ENCODE data around the gene ADAMTS17. TPM values are rescaled to one million over a fixed set of nuclear protein-coding genes. Genes with fewer than 3 reads are reported as not detected.

Gene ADAMTS17
- total and polyA plus RNA-seq, 7 donors = 4.4 to 93.0 (median 7.2) TPM

DNA sequence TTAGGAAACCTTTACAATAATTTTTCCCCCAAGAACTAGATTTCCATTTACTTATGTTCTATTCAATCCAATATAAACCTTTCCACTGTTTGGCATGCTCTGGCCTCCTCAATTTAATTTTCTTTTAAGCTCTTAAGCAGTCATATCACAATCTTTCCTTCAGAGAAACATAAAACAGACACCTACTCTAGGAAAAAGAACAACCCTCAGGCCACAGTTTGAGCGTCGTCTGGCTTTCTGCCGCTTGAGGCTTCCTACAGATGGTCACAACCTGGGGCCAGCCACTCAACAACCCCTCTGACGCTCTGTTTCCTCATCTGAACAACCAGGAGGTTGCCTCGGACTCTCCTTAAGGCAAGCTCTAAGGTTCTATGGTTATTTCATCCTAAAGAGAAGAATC is 143.3 kb downstream of the ADAMTS17 start:
- Histone ChIP-seq H3K36me3 (ENCODE audit: insufficient read depth in 1 of 2, low read depth in 1 of 2) (peaks cover 0 to 4% of the 10 kb centered on the region in 2 donors), H3K27ac (no peak overlapping the region), H3K9me3 (no peaks in the 10 kb centered on the region), H3K27me3 (ENCODE audit: insufficient read depth in 3 of 3, low read length in 2 of 3) (no peaks in the 10 kb centered on the region), H3K4me1 (no peaks in the 10 kb centered on the region), H3K4me3 (no peak overlapping the region)
- TF ChIP-seq, protein P1, sequence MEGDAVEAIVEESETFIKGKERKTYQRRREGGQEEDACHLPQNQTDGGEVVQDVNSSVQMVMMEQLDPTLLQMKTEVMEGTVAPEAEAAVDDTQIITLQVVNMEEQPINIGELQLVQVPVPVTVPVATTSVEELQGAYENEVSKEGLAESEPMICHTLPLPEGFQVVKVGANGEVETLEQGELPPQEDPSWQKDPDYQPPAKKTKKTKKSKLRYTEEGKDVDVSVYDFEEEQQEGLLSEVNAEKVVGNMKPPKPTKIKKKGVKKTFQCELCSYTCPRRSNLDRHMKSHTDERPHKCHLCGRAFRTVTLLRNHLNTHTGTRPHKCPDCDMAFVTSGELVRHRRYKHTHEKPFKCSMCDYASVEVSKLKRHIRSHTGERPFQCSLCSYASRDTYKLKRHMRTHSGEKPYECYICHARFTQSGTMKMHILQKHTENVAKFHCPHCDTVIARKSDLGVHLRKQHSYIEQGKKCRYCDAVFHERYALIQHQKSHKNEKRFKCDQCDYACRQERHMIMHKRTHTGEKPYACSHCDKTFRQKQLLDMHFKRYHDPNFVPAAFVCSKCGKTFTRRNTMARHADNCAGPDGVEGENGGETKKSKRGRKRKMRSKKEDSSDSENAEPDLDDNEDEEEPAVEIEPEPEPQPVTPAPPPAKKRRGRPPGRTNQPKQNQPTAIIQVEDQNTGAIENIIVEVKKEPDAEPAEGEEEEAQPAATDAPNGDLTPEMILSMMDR (IDR thresholded peaks at IDR 0.05) = no peak
- intact Hi-C loops (cut with DNase I) = no loop called here
- WGBS, 3 donors = 91 to 92% (median 91%) methylated on average over 5 of the region's 5 CpGs
- peak in 1 of 2 donors; percentile 29 for DNase-seq
- no peak for ATAC-seq

DNA sequence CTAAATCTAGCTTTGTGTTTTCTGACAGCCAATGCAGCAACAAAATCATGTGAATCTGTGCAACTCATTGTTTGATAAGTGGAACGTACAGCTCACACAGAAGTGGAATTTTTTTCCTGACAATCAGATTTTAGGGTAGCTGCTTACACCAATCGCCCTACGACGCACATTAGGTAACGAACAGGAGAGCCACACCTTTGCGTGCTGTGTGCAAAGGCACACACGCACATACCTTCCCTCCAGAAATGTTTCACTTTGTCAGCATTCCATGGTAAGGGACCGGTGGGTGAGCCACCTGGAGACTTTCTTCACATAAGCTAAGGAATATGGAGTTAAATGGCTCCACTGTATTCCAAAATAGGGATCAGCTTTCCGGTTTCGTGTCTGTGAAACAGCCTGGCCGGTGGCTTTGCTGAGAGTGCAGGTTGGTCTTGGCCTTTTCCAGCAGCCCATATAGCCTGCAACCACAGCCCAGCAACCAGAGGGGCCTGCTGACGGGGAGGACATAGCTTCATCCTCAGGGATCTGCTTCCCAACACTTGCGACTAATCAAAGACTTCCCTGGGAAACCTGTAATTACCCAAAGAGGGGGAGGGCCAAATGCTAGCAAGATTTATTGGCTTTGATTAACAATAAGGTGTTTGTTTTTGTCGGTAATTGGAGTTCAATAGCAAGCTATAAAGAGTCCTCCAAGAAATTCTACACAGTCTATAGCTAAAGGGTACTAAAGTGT is 145.3 kb downstream of the ADAMTS17 start:
- no peaks in the 10 kb centered on the region for H3K27me3 ChIP-seq (ENCODE audit: insufficient read depth in 3 of 3, low read length in 2 of 3)
- TF ChIP-seq, protein P1 (IDR thresholded peaks at IDR 0.05) = no peak
- H3K4me1 ChIP-seq = no peaks in the 10 kb centered on the region
- WGBS, 3 donors = 84 to 90% (median 85%) methylated on average over 14 of the region's 14 CpGs
- no peak for DNase-seq
- no peaks in the 10 kb centered on the region for H3K9me3 ChIP-seq
- ATAC-seq = no peak
- intact Hi-C loops (cut with DNase I) = no loop called here
- H3K4me3 ChIP-seq = no peak overlapping the region
- peaks cover 0 to 4% of the 10 kb centered on the region in 2 donors for H3K36me3 ChIP-seq (ENCODE audit: insufficient read depth in 1 of 2, low read depth in 1 of 2)
- H3K27ac ChIP-seq = no peak overlapping the region

DNA sequence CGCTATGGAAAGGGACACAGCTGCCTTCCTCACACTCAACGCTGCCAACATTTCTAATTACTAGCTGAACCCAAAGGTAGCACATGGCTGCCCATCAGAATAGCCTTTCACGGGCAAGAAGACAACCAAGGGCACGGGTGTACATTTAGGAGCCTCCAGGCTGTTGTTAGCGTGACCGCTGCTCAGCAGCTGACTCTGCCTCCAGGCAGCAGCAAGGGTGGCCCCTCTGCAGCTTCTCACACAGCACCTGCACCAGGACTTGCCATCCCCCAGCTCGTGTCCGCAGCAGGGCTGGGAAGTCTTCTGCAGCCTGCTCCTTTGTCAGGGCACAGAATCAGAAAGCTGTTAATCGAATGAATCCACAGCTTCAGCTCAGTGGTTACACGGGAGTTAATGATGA is 146.8 kb downstream of the ADAMTS17 start:
- 81 to 91% (median 84%) methylated on average over 10 of the region's 10 CpGs for WGBS, 3 donors
- intact Hi-C loops (cut with DNase I) = no loop called here
- peaks cover 0 to 4% of the 10 kb centered on the region in 2 donors for H3K36me3 ChIP-seq (ENCODE audit: insufficient read depth in 1 of 2, low read depth in 1 of 2)
- no peak overlapping the region for H3K27ac ChIP-seq
- DNase-seq (no peak), ATAC-seq (no peak)
- TF ChIP-seq, protein P1 (IDR thresholded peaks at IDR 0.05) = no peak
- no peaks in the 10 kb centered on the region for H3K4me1 ChIP-seq
- no peak overlapping the region for H3K4me3 ChIP-seq
- no peaks in the 10 kb centered on the region for H3K27me3 ChIP-seq (ENCODE audit: insufficient read depth in 3 of 3, low read length in 2 of 3)
- H3K9me3 ChIP-seq = no peaks in the 10 kb centered on the region

- Histone ChIP-seq H3K27ac (no peak overlapping the region), H3K9me3 (no peaks in the 10 kb centered on the region), H3K27me3 (ENCODE audit: insufficient read depth in 3 of 3, low read length in 2 of 3) (no peaks in the 10 kb centered on the region), H3K36me3 (ENCODE audit: insufficient read depth in 1 of 2, low read depth in 1 of 2) (peaks cover 0 to 4% of the 10 kb centered on the region in 2 donors), H3K4me1 (no peaks in the 10 kb centered on the region), H3K4me3 (no peak overlapping the region)
- ATAC-seq (no peak), DNase-seq (peak in 1 of 2 donors; percentile 40)
- 95 to 97% (median 97%) methylated on average over 21 of the region's 21 CpGs for WGBS, 3 donors
- intact Hi-C loops (cut with DNase I) = no loop called here
- TF ChIP-seq, protein P1 (IDR thresholded peaks at IDR 0.05) = no peak
These were observed 148.4 kb downstream of the ADAMTS17 start for GRCh38 chr15:100193277-100193860.

Data from psoas muscle (tissue), 8 donors.